NCI-H774 (cell line): Measurements from ENCODE around the gene SLC39A7.

Experiments used
- DNase-seq: peaks from one replicate; lab custom pipeline; 2025; lab: John Stamatoyannopoulos, UW

Gene SLC39A7, protein sequence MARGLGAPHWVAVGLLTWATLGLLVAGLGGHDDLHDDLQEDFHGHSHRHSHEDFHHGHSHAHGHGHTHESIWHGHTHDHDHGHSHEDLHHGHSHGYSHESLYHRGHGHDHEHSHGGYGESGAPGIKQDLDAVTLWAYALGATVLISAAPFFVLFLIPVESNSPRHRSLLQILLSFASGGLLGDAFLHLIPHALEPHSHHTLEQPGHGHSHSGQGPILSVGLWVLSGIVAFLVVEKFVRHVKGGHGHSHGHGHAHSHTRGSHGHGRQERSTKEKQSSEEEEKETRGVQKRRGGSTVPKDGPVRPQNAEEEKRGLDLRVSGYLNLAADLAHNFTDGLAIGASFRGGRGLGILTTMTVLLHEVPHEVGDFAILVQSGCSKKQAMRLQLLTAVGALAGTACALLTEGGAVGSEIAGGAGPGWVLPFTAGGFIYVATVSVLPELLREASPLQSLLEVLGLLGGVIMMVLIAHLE

DNA sequence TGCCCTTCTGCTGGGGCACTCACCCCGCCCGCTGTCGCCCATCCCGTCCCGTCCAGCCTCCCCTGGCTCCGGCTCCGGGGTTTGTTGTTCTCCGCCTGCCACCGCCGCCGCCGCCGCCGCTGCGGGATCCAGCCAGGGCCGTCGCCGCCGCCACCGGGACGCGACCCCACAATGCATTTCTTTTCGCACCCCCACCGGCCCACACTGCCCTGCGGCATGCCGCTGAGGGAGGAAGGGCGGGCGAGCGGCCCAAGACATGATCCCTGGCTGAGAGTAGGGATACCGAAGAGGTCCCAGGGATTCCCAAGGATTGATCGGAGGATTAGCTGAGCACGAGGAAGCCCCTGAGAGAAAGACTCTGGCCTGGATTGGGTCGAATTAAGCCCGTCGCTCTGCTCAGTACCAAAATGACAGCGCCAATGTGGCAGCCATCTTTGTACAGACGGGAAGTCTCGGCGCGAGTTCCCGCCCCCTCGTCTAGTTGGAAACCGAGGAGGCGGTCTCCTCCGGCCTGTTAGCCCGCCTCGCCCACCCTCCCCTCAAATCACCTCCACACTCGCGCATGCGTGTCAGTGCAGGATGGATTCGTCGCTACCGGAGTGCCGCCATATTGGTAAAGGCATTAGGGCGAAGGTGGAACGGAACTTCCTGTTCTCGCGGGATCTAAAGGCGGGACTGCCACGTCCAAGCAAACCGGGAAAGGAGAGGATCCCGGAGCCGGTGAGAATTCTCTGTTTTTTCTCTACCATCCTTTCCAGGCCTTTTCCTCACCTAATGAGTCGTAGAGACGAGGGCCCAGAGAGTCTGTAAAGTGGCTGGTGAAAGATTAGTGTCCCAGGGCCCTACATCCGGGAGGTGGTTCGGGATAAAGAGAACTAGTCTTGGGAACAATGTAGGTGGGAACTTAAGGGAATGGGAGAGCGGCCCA is at the start of gene SLC39A7, which contains the start of gene RXRB:
TSS of gene SLC39A7 (plus strand) at position 649 of the 928 bp plus-strand sequence. CDS start 379 bp downstream, outside the sequence.
TSS of gene RXRB (minus strand) at position 447 of the 928 bp plus-strand sequence. CDS start at position 258, 189 bp downstream.
- DNase-seq = peak; percentile 98

GRCh38 chr6:33151050-33151449 is 49.6 kb upstream of the SLC39A7 start:
- no peak for DNase-seq

DNA sequence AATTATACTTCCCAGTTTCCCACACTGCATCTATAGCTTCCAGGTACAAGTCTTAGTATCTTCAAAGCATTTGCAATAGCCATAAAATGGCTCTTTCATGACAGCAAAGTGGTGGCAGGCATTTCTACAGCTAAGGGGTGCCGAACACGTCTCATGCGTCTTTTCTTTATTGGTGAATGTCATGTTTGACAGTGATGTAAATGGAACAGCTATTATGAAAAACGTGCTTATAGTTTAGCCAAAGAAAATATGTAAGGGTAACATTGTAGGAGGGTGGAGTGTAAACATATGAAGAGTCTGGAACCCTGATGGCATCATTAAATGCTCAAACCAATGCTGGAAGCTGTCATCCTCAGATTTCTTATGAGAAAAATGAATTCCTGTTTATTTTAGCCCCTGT is 46.3 kb upstream of the SLC39A7 start:
- DNase-seq = no peak

GRCh38 chr6:33156561-33156960 is 44.1 kb upstream of the SLC39A7 start:
- no peak for DNase-seq

GRCh38 chr6:33156964-33157363 is 43.7 kb upstream of the SLC39A7 start:
- DNase-seq = no peak

GRCh38 chr6:33160096-33160495 is 40.6 kb upstream of the SLC39A7 start:
- DNase-seq = no peak

GRCh38 chr6:33160728-33161344 is 39.8 kb upstream of the SLC39A7 start:
- DNase-seq = no peak

DNA sequence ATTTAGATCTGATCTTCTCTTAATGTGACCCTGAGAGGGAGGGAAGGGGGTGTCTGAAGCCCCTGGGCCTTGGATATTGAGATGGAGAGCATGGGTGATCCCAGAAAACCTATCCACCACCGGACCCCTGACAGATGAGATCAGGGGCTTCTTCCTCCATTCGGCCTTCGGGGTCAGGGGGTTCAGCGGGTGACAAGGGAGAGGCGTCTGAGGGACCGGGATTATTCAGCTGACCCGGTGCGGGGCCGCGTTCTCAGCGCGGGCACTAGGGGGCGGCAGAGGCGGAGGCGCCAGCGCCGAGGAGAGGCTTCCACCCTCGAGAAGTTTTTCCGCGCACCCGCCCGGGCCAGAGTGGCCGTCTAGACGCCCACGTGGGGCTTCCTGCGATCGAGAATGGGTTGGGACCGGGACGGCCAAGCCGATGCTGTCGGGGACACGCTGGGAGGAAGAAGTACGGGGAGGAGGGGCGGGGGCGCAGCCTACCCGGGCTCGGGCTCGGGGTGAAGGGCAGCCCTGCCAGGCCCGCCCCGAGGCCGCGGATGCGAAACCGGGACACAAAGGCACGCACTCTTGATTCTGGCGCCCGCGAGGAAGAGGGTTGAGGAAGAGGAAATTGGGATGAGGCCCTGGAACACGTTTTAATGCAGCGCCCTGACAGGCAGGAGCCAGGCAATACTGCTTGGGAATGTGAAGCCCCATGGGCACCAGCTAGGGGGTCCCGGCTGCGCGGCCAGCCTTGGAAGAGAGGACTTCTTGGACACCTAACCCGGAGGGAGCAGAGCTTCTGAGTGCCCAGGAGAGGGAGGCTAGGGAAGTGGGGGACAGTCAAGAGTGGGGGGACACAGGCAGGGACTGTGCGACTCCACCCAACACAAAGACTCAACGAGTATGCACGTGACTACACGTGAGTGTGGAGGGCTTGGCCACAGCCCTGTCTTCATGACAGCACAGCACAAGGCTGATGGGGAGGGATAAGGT is 39.0 kb upstream of the SLC39A7 start:
- peak; percentile 40 for DNase-seq

GRCh38 chr6:33163540-33163939 is 37.1 kb upstream of the SLC39A7 start:
- DNase-seq = no peak

- DNase-seq = no peak
These were observed 36.5 kb upstream of the SLC39A7 start for GRCh38 chr6:33164176-33164575.

DNA sequence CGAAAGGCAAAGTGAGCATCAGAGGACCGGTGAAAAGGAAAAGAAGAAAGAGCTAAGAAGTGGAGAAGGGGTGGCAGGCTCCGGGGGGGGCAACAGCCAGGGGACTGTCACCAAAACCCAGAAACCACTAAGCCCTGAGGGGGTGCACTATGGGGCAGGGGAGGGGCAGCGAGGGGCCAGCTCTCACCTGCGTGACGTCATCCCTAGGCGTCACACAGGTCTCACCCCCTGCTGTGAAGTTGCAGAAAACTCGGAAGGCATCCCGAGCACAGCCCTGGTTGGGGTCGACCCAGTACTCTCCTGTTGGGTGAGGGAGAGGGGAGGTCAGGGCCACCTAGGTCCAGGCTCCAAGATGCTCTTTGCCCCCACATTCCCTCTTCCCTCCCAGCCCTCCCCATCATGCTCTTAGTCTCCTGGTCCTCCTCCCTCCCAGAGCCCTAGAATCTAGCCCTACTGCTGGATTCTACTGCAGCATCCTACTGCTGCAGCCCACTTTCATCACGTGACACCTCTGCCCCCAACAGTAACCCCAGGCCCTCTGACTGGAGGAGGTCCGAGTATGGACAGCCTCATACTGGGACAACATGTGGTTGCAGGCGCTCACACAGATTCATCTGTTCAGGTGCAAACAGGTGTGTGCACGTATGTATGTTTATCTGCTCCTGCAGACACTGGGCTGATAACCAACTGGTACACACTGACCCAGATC is 35.8 kb upstream of the SLC39A7 start:
- DNase-seq = no peak

DNA sequence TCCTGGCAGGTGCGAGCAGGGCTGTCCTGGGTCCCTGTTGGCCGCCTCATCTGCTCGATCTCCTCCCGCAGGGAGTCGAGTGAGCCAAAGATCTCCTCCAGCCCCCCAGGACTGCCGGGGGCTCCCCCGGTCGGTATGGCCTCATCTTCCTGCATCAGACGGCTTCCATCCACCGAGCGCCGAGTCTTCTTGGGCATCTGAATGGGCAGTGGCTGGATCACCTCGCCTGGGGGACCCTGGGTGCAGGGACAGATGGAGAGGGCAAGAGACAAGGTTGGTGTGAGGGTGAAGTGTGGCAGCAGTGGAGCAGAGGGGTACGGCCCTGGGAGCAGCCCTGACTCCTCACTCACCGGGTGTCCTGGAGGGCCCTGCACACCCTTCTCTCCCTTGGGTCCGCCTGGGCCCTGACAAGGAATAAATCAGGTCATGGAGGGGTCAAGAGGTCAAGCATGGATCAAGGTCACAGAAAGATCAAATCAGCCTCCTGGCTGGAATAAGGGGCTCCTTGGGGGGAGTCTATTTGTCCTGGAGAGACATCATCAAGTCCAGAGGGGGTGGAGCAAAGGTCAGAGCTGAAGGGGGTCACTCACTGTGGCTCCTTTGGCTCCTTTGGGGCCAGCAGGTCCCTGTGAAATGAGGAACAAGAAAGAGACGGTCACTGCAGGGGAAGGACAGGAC is 34.9 kb upstream of the SLC39A7 start:
- DNase-seq = no peak

- DNase-seq = no peak
These were observed 34.3 kb upstream of the SLC39A7 start for GRCh38 chr6:33166363-33166762.

DNA sequence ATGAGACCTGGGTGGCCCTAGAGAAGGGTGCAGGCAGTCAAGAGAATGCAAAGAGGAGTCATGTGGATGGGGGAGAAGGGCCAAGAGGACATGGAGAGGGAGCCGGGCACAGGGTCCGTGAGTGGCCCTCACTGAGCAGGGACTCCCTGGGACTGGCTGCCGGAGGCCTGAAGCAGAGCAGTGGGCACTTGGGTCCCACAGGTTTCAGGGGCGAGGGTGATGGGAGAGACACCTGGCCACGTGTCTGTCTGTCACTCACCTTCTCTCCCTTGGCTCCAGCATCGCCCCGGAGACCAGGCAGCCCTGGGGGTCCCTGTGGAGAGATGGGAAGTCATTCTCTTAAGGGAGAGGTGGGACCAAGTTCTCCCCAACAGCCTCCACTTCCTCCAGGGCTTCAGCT is 33.9 kb upstream of the SLC39A7 start:
- DNase-seq = no peak

- DNase-seq = no peak
These were observed 33.0 kb upstream of the SLC39A7 start for GRCh38 chr6:33167374-33168283.

- DNase-seq = no peak
These were observed 32.4 kb upstream of the SLC39A7 start for GRCh38 chr6:33168284-33168601.

DNA sequence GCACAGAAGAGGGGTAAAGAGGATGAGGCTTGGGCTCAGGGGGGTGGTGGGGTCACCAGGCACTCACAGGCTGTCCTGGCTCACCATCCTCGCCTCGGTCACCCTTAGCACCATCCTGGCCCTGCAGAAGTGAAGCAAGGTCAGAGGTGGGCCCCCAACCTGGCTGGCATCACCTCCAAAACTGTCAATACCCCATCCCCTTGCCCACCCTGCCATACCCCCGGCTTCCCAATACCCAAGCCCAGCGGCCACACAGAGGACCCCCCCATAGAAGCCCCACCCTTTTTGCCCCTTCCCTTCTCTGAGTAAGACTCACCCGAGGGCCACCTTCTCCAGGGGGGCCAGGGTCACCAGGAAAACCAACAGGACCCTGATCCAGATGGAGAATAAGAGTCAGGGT is 32.0 kb upstream of the SLC39A7 start:
- DNase-seq = no peak

DNA sequence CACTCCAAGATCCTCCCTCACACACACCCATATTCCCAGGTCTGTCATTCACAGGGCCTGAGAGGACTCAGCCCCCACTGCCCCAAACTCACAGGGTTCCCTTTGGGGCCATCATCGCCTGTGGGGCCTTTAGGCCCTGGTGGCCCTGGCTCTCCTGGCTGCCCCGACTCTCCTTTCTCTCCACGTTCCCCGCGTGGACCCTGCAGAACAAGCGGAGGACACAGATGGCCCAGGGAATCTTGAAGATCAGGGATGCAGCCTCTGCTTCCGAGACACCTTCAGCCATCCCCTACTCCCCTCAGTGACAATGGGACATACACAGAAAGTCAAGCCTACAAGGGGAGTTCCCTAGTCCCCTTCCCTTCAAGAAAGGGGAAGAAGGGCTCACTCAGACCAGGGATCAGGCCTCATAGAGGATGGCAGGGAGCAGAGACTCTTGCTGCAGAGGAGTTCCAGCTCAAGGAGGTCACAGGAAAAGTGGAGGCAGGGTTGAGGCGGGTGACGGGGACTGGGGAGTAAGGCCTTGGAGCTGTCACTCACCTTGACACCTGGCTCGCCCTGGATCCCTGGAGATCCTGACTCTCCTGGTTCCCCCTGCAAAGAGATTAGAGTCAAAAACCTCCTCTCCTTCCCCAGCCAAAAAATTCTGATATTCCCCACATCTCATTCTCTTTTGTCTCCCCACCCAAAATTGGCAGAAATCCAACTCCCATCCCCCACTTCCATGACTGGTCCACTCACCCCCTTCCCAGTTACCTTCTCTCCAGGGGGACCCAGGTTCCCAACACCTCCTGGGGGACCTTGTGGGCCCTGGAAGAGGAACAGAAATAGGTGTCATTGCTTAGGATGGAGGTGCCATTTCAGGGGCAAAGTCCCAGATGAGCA is 31.1 kb upstream of the SLC39A7 start:
- no peak for DNase-seq
